Measurements from ENCODE around the gene RPS4Y1.
"Not testable (repeated sequence)": the region's sequence is repeated elsewhere in the genome, so short reads cannot be mapped to it uniquely, and the experiment has no call there.

RPS4Y1 gene

DNA sequence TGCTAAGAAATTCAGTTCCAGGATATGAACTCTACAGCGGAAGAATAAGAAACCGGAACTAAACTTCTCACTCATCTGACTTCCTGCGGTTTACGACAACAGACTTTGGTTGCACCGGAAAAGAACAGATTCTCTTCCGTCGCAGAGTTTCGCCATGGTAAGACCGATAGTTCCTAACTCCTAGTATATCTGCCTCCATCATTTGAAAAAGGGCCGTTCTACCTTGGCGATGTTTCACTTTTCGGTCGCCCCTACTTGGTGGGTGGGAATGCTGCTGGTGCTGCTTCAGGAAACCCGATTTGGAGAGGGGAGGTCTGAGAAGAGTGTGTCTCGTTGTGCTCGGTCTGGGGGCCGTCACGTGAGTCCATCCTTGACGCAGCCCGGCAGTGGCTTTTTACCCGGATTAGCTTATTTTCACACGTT, at the start of gene RPS4Y1:
Gene RPS4Y1 (plus strand): TSS at position 132 of the 423 bp plus-strand sequence. CDS start 23 bp downstream, at position 155.
- DNase-seq, result no peak

DNA sequence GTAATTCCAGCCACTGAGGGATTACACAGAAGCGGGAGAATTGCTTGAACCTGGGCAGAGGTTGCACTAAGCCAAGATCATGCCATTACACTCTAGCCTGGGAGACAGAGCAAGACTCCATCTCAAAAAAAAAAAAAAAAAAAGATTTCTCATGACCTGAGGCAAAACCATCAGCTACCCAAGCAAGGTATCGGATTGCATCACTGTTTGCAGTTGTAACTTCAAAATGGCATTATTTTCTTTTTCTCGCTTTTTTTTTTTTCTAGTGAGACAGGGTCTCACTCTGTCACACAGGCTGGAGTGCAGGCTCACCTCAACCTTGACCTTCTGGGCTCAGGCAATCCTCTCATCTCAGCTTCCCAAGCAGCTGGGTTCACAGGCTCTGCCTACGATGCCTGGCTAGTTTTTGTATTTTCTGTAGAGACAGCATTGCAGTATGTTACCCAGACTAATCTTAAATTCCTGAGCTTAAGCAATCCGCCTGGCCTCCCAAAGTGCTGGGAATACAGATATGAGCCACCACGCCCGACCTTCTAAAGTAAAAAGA, 44.4 kb upstream of the RPS4Y1 start:
- no peak for DNase-seq

DNA sequence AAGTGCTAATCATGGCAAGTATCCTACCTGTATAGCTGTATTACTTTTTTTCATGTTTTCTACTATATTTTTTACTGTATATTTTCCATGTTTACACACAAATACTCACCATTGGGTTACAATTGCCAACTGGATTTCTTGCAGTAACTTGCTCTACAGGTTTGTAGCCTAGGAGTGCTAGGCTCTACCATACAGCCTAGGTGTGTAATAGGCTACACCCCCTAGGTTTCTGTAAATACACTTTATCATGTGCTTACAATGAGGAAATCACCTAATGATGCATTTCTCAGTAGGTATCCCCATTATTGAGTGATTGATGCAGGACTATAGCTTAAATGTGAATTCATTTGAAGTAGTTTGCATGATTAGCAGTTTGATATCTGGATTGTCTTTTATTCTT, 43.4 kb upstream of the RPS4Y1 start:
- no peak for DNase-seq

DNA sequence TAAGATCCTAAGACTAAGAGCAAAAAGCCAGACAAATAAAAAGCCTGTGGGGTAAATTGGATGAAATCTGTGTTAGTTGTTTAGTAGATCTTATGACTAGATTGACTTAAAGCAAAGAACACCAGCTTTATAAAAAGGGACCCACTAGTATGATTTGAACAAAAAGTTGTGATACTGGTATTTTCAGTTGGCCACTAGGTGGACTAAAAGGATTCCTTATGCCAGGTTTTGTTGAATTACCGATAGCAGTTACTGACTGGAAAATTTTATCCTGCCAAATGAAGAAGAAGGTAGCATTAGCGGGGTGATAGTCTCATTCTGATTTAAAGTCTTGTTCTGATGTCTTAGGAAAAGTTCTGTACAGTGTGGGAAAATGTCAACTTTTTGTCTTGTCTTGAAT, 41.2 kb upstream of the RPS4Y1 start:
- DNase-seq, result no peak

DNA sequence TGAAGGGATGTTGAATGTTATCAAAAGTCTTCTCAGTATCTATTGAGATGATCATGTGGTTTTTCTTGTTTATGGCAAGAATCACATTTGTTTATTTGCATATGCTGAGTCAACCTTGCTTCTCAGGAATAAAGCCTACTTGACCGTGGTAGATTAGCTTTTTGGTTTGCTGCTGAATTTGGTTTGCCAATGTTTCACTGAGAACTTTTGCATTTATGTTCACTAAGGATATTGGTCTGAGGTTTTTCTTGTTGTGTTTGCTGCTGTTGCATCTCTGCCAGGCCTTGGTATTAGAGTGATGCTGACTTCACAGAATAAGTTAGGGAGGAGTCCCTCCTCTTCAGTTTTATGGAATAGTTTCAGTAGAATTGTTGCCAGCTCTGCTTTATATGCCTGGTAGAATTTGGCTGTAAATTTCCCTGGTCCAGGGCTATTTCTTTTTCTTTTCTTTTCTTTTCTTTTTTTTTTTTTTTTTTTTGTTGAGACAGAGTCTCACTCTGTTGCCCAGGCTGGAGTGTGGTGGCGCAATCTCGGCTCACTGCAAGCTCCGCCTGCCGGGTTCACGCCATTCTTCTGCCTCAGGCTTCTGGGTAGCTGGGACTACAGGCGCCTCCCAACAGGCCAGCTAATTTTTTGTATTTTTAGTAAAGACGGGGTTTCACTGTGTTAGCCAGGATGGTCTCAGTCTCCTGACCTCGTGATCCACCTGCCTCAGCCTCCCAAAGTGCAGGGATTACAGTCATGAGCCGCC, 24.1 kb upstream of the RPS4Y1 start:
- not testable (repeated sequence) for DNase-seq

DNA sequence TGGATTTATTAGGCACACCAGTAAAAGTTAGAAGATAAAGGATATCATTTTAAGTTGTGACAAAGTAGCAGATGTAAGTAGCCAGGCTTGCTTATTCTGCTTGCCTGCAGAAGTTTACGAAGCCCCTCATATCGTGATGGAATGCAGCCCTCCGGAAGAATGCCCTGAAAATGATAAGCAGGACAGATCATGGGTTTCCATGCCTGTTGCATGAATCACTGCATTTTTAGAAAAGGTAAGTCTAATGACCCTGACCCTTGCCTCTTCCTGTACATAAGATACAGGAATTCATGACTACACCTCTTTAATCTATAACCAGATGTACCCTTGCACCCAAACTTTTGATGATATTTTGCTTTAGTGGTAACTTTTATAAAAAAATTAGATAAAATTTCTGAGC, 16.9 kb upstream of the RPS4Y1 start:
- no peak for DNase-seq

DNA sequence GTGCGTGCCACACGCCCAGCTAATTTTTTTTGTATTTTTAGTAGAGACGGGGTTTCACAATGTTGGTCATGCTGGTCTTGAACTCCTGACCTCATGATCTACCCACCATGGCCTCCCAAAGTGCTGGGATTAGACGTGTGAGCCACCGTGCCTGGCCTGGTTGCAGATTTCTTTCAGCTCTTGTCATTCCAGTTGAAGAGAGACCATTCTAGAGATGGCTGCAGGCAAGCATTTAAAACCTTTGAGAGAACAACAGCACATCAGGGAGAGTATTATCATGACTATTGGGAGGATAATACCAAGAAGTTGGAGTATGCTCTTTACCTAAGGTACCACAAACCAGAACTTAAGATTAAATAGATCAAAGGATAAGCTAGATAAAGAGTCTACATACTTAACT, 12.9 kb upstream of the RPS4Y1 start:
- DNase-seq, result no peak

DNA sequence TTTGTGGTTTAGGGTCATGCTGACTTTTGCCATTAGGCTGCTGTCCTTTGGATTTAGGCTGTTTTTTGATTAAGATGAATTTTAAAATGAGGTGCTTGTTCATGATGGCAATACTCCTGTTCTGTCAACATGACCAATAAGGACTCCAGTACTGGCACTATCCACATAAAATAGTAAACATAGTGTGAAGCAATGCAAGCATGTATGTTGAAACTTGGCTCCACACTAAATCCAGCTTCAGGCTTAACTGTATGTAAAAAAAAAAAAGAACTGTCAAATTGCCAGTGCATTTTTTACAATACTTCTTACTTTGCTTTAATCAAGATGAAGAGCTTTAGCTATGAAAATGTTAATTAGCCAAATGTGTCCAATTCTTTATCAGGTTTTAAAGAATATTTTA, 6.2 kb upstream of the RPS4Y1 start:
- DNase-seq, result no peak

DNA sequence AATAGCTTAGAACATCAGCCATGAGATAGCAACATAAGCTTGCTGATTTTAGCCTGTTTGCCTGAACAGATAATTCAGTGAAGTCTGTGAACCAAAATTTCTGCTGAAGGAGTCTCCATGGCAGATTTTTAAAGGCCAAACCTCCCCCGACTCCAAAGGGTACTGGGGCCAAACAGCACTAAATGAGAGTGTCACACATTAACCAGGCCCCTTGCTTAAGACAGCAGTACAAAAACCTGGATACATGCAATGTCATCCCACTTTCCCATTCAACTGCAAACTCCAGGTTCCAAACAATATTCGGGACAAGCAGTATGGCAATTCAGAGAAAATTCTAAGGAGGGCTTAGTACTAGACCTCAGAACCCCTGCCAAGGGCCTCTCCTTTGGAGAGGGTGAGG, 4.3 kb upstream of the RPS4Y1 start:
- DNase-seq, result no peak

DNA sequence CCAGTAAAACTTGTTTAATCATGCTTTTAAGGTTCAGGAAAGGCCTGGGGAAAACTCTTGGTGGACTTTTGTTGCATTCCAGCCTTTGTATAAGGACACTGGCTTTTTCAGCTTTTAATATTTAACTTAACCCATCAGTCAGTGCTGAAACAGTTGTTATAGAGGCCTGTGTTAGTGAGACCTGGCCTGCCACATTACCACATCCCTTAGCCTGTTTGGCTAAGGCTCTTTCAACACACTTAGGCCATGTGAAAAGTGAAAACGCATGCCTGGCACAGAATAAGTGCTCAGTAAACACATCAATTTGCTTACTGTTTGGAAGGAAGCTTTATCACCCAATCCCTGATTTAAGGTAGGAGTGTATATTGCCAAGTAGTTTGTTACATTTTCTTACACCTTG, 3.5 kb upstream of the RPS4Y1 start:
- no peak for DNase-seq

DNA sequence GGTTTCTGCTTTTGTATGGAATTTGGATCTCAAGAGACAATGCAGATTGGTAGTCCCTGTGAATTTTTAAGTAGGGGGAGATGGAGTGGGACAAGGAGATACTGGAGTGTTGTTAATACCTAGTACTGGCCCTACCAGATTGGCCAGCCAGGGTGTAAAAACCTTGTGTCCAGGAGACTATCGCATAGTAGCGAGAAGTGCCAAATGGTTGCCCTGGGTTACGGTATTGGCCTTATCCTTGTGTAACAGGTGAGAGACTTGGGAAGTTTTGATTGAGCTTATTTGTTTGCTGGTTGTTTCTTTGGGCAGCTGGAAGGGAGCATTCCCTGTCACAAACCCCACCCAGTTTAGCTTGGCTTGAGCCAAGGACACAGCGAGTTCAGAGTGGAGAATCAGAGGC, 5.4 kb downstream of the RPS4Y1 start:
- DNase-seq, result no peak

DNA sequence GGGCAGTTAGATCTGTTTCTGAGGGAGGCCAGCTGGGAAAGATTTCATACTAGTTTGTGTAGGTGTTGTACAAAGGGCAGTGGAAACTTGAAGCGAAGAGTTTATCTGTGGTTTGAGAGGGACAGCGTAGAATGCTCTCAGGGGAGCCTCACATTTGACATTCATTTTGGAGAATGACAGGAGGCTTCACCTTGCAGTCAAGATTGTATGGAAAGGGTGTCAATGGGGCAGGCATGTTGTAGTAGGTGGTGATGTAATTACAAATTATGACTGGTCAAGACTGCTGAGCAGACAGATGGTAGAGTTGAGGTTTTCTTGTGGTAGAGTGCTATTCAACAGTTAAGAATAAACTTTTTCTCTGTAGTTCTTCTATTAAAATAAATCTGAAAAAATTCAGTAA, 7.0 kb downstream of the RPS4Y1 start:
- DNase-seq, result no peak

DNA sequence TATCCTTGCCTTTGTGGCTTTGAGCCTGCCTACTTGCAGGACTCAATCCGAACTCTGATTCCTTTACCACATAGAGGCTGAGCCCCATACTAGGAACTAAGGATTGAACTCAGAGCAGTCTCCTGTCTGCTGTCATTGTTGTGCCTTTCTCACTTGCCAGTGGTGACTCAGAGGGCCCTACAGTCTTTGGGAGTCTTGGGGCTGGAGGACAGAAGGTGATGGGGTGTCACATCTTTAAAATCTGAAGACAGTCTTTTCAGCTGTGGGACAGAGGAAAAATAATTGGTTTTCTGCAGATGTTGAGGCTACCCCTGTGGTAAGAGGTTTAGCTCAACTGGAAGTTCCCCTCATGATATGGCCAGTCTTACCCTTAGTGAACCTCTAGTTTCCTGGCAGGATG, 8.0 kb downstream of the RPS4Y1 start:
- no peak for DNase-seq

DNA sequence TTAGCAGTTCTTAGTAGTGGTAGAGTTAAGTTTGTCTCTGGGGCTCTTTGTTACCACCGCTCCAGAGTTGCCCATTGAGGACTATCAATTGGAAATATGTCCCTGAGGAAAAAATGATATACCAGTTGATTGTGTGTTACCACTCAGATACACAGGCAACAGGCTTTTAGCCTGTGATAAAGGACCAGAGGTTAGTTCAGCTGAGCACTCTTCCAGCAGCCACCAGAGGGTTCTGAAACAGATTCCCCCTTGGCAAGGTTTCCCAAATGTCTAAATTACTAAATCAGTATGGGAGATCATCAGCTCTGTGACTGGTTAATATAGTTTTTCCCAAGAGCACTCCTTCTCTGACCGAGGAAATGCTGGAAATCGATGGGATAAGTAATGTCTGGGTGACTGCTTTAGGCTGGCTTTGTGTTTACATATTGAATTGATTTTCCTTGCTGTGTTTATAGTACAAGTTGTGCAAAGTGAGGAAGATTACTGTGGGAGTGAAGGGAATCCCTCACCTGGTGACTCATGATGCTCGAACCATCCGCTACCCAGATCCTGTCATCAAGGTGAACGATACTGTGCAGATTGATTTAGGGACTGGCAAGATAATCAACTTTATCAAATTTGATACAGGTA, 12.9 kb downstream of the RPS4Y1 start:
- DNase-seq, result no peak

DNA sequence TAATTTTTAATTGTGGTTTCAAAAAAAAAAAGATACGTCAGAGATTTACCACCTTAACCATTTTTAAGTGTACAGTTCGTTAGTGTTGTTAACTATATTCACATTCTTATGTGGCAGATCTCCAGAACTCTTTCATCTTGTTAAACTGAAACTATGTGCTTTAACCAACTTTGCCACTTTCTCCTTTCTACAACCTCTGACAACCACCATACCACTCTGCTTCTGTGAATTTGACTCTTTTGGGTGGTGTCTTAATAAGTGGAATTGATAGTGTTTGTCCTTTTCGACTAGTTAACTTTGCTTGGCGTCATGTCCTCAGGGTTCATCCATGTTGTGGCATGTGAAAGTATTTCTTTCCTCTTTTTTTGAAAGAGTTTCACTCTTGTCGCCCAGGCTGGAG, 15.7 kb downstream of the RPS4Y1 start:
- DNase-seq, result no peak

DNA sequence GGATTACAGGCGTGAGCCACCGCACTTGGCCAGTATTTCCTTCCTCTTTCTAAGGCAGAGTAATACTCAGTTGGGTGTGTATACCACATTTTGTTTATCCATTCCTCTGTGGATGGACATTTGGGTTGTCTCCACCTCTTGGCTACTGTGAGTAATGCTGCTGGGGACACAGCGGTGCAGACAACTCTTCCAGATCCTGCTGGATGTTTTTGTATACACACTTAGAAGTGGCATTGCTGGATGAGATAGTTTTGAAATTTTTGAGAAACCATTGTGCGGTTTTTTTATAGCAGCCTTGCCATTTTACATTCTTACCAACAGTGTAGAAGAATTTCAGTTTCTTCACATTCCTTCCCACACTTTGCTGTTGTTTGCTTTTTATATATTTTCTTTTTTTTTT, 16.3 kb downstream of the RPS4Y1 start:
- DNase-seq, result no peak

DNA sequence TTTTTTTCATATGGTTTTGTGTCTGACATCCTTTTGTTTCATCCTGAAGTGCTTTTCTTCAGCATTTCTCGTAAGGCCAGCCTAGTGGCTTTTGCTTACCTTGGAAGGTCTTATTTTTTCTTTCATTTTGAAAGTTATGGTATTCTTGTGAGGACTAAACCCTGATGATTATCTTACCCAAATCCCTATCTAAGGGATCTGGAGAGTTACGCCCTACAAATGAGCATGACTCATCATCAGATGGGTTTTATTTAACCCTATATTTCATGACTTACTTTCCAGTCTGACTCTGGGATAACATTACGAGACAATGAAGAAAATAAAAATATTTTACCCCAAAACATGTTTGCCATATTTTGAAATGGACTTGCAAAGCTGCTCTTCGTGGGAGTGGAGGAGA, 18.4 kb downstream of the RPS4Y1 start:
- DNase-seq, result no peak

DNA sequence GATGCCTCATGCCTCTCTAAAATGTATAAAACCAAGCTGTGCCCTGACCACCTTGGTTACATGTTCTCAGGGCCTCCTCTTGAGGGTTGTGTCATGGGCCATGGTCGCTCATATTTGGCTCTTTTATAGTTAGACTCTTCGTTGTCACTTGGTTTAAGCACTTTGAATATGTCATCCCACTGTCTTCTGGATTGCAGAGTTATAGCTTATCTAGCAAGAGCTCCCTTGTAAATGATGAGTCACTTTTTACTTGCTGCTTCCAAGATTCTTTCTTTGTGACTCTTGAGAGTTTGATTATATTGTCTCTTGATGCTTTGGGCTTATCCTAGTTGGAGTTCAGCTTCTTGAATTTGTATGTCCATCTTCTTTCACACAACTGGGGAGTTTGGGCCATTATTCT, 19.1 kb downstream of the RPS4Y1 start:
- DNase-seq, result no peak

DNA sequence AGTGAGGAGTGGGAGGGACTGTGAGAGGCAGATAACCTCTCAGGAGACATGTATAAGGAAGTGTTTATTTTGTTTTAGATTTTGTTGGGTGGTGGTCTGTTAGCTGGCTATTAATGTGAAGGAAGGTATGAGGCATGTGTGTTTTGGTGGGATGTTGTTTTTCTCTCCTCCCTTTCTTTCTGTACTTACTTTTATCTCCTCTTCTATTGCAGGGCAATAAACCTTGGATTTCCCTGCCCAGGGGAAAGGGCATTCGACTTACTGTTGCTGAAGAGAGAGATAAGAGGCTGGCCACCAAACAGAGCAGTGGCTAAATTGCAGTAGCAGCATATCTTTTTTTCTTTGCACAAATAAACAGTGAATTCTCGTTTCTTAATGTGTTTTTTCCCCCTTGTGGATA, 25.2 kb downstream of the RPS4Y1 start:
- DNase-seq, result no peak

DNA sequence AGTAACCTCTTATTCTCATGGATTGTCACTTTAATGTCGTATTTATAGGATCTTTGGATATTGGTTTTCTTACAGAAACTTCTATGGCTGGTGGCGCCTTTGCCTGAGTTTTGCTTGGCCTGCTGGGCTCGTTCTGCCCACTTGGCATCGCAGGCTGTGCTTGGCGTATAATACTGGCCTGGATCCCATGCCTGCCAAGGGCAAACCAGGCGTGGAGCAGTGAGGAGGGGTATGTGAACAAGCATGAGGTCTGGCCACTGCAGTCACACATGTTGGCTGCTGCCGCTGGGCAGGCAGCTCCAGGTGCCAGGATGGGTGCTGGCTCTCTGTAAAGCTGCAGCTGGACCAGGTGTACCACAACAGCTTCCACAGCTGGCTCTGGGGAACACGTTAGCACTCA, 26.1 kb downstream of the RPS4Y1 start:
- DNase-seq, result no peak

DNA sequence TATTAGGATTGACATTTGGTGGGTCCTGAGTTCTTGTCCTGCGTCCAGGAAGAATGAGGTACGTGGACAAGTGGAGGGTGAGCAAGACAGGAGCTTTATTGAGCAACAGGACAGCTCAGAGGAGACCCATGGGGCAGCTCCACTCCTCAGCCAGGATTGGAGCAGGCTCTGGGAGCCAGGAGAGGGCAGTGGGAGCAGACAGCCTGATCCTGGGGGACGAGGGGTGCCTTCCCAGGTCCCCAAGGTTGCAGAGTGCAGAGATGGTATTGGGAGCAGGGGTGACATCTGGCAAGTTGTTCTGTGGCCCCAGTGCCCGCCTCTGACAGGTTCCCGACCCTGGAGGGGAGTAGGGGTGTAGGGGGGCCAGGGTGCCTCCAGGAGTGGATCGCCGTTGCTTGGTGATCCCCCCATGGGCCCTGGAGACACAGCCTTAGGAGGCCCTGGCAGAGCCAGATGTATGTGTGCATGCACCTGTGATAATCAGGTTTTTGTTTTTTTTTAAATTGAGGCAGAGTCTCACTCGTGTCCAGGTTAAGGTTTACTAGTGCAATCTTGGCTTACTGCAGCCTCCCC, 26.7 kb downstream of the RPS4Y1 start:
- DNase-seq, result no peak

DNA sequence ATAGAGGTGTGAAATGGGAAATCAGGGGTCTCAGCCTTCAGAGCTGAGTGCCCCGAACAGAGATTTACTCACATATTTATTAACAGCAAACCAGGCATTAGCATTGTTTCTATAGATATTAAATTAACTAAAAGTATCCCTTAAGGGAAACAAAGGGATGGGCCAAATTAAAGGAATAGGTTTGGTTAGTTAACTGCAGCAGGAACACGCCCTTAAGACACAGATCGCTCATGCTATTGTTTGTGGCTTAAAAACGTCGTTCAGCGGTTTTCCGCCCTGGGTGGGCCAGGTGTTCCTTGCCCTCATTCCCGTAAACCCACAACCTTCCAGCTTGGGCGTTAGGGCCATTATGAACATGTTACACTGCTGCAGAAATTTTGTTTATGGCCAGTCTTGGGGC, 30.8 kb downstream of the RPS4Y1 start:
- not testable (repeated sequence) for DNase-seq

DNA sequence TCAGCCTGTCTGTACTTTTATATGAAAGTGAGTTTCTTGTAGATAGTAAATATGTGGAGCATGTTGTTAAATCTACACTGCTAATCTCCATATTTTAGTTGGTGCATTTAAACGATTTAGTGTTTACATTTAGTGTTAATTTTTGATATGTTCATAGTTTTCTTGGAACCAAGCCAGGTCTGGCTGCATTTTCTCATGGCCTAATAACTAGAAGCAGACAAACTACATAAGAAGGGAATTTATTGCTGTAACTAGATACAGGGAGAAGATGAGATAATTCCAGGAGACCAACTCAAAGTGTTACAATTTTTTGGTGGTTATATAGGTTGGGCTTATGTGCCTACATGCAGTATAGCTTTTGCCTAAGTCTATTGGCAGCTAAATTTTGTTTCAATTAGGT, 32.8 kb downstream of the RPS4Y1 start:
- no peak for DNase-seq

DNA sequence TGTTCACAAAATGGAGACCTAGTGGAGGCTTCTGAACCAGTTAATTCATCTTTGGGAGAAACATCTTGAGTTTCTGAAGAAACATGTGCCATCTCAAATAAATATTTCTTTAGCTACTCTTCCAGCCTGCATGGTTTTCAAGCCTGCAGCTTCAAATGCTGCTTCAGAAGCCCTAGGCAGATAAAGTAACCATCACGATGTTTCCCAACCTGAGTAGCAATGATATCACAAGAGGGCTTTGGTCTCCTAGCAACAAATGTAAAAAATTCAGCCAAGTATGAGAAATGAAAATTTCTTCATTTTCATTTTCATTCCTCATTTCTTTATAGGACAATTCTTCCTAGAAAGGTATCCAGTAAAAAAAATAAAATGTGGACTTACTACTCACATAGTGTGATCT, 42.2 kb downstream of the RPS4Y1 start:
- no peak for DNase-seq
